Fibroblast of lung (primary cell): ENCODE measurements around the gene PSRC1. TPM values are rescaled to one million over a fixed set of nuclear protein-coding genes. Genes with fewer than 3 reads are reported as not detected.

Source experiments
- DNase-seq, 2 donors: peaks; one replicate each; pipeline versions ENCODE4 v3.0.0 to v3.0.0-alpha.2; 2010; ENCODE audit warnings: low read depth in 2 of 2
- H2AFZ ChIP-seq: 2 replicates; pipeline ENCODE4 v1.5.1; 2012; ENCODE audit warnings: low read length, control low read depth, inconsistent platforms
- H3K27ac ChIP-seq: 2 replicates; pipeline ENCODE4 v1.5.1; 2011; ENCODE audit warnings: low read length, control low read depth; ENCODE audit not compliant: insufficient read depth
- H3K27me3 ChIP-seq: 2 replicates; pipeline ENCODE4 v1.5.1; 2011; ENCODE audit warnings: mild to moderate bottlenecking, low read length; ENCODE audit not compliant: control insufficient read depth, insufficient read depth
- H3K36me3 ChIP-seq: 2 replicates; pipeline ENCODE4 v1.5.1; 2011; ENCODE audit warnings: low read length; ENCODE audit not compliant: control insufficient read depth, insufficient read depth
- H3K4me1 ChIP-seq: 2 replicates; pipeline ENCODE4 v1.5.1; 2011; ENCODE audit warnings: low read length; ENCODE audit not compliant: control insufficient read depth, insufficient read depth; ENCODE audit errors: extremely low read depth
- H3K4me2 ChIP-seq: 2 replicates; pipeline ENCODE4 v1.5.1; 2011; ENCODE audit warnings: low read length, control low read depth; ENCODE audit not compliant: insufficient read depth; ENCODE audit errors: extremely low read depth
- H3K4me3 ChIP-seq, 4 experiments: fragments of 200-600 bp in 1 of 4; sonication (generic) in 1 of 4; replicated peaks in 1 of 4; 2 replicates each; pipeline ENCODE4 v1.5.1; 2011 to 2016; ENCODE audit warnings: low read length in 4 of 4, low read depth in 3 of 4, mild to moderate bottlenecking in 3 of 4, control low read depth in 2 of 4, inconsistent platforms in 1 of 4, mixed read lengths in 1 of 4; ENCODE audit not compliant: insufficient read depth in 1 of 4; ENCODE audit errors: control extremely low read depth in 1 of 4
- H3K79me2 ChIP-seq: 2 replicates; pipeline ENCODE4 v1.5.1; 2012; ENCODE audit warnings: mild to moderate bottlenecking, low read length, inconsistent platforms; ENCODE audit not compliant: control insufficient read depth, insufficient read depth
- H3K9ac ChIP-seq: 2 replicates; pipeline ENCODE4 v1.5.1; 2011; ENCODE audit warnings: mild to moderate bottlenecking, low read length, control low read depth; ENCODE audit not compliant: insufficient read depth
- H3K9me3 ChIP-seq: 2 replicates; pipeline ENCODE4 v1.5.1; 2012; ENCODE audit warnings: low read depth, low read length; ENCODE audit not compliant: control insufficient read depth, insufficient read depth
- H4K20me1 ChIP-seq: 2 replicates; pipeline ENCODE4 v1.5.1; 2011; ENCODE audit warnings: low read length; ENCODE audit not compliant: control insufficient read depth, insufficient read depth; ENCODE audit errors: extremely low read depth
- EZH2 ChIP-seq: IDR thresholded peaks from 2 replicates; pipeline ENCODE4 v1.5.1; 2012; ENCODE audit warnings: low read length, control low read depth, mild to moderate bottlenecking; ENCODE audit errors: missing control alignments
- polyA plus RNA-seq, 2 donors: library from polyadenylated mRNA; depleted of rRNA in 1 of 2; stranded (reverse) in 1 of 2; unstranded in 1 of 2; fragments of >200 nt; gene quantifications; 2 replicates each; pipeline ENCODE4 v1.2.1, GENCODE V29; 2011 to 2012; ENCODE audit warnings: missing spikeins in 1 of 2
- total RNA-seq: library from RNA; depleted of rRNA; stranded (reverse); fragments of >200 nt; gene quantifications from 2 replicates; pipeline ENCODE4 v1.2.1, GENCODE V29; 2014
- TF ChIP-seq, protein P1 (sequence below), 2 donors: IDR thresholded peaks in 1 of 2; conservative IDR thresholded peaks in 1 of 2; 1 replicate in 1 of 2; 2 replicates in 1 of 2; pipeline ENCODE4 v1.5.1; 2011 to 2012; ENCODE audit warnings: low read length in 2 of 2, control low read depth in 1 of 2, inconsistent platforms in 1 of 2, low read depth in 1 of 2, mild to moderate bottlenecking in 1 of 2

The PSRC1 gene
- total and polyA plus RNA-seq, 2 donors (not counting 1 experiment from before 2014, with no cell fraction given), result 8.3 to 9.9 TPM

DNA sequence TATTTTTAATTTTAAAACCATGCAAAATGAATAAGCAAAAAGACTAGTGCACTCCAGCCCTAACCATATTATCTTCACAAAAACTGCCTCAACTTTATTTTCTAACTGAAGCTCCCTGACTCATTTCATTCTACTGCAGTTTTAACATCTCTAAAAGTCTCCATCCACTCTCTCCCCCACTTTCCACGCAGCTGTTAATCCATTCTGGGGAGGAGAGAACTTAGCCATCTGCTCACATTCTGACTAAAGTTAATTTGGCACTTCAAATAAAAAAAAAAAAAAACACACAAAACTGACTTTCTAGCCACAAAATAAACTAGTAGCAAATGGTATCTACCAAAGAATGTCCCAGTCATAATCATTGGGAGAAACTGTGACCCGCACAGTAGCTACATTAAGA is 29.3 kb upstream of the PSRC1 start:
- Histone ChIP-seq H4K20me1 (no peaks in the 10 kb centered on the region), H3K27ac (no peak overlapping the region), H3K9ac (no peak overlapping the region), H3K27me3 (no peaks in the 10 kb centered on the region), H2AFZ (no peak overlapping the region), H3K9me3 (no peaks in the 10 kb centered on the region), H3K36me3 (no peaks in the 10 kb centered on the region), H3K4me1 (peaks cover 3% of the 10 kb centered on the region), H3K4me2 (no peak overlapping the region), H3K79me2 (no peaks in the 10 kb centered on the region), H3K4me3 (no peak overlapping the region)
- TF ChIP-seq, protein P1, sequence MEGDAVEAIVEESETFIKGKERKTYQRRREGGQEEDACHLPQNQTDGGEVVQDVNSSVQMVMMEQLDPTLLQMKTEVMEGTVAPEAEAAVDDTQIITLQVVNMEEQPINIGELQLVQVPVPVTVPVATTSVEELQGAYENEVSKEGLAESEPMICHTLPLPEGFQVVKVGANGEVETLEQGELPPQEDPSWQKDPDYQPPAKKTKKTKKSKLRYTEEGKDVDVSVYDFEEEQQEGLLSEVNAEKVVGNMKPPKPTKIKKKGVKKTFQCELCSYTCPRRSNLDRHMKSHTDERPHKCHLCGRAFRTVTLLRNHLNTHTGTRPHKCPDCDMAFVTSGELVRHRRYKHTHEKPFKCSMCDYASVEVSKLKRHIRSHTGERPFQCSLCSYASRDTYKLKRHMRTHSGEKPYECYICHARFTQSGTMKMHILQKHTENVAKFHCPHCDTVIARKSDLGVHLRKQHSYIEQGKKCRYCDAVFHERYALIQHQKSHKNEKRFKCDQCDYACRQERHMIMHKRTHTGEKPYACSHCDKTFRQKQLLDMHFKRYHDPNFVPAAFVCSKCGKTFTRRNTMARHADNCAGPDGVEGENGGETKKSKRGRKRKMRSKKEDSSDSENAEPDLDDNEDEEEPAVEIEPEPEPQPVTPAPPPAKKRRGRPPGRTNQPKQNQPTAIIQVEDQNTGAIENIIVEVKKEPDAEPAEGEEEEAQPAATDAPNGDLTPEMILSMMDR (conservative IDR thresholded peaks at IDR 0.05 in 1 of 2, IDR thresholded peaks at IDR 0.05 in 1 of 2; ENCODE audit: low read depth in 1 of 2, low read length in 2 of 2), result no peak
- TF ChIP-seq EZH2, result no peak
- no peak for DNase-seq

DNA sequence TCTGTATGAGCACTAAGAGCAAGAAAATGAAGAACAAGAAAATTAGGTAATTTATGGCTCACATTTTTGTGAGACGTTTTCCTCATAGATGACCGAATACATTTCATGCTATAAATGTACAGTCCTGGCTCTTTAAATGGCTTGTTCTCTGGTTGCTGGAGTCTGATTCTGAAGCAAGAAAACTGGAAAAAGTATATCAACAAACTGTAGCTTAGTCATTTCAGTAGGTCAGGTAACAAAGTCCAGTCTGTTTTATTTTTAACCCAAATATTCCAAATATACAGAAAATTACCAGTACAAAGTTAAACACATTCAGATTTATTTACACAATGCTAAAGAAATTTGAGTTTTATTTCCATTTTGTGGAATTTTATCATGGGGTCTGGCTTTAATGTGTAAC is 26.4 kb upstream of the PSRC1 start:
- Histone ChIP-seq H3K27ac (no peak overlapping the region), H3K27me3 (no peaks in the 10 kb centered on the region)
- no peak for DNase-seq

DNA sequence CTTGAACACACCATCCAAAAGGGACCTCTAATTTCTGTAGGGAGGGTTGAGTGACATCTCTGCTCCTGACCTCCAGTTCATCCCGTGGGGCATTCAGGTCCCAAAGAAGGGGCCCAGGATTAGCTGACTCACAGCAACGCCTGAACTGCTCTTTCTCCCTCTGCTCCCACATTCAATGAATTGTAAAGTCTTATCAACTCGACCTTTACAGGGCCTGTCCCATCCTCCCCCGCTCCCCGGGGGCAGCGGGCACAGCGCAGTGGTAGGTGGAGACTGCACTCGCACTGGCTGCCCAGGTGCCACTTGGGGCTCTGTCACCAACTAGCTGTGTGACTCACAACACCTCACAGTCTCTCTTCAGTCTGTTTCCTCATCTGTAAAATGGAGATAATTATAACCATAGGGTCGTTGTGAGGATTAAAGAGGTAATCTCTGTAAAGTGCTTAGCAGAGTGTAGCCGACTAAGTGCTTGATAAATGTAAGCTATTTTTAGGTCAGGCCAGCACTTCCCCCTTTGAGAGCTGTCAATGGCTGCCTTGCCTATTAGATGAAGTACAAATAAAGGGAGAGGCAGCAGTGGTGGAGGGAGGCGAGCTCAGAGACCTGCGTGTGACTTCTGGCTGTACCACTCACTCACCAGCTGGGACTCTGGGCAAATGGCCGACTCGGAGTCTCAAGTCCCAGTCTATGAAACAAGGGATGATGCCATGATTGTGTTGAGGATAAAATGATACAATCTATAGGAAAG is 24.5 kb upstream of the PSRC1 start:
- H3K36me3 ChIP-seq, result no peaks in the 10 kb centered on the region
- no peak overlapping the region for H3K4me3 ChIP-seq
- no peak for TF ChIP-seq EZH2
- TF ChIP-seq, protein P1 (conservative IDR thresholded peaks at IDR 0.05 in 1 of 2, IDR thresholded peaks at IDR 0.05 in 1 of 2; ENCODE audit: low read depth in 1 of 2, low read length in 2 of 2), result no peak
- peak in 1 of 2 donors; percentile 18 for DNase-seq
- H3K9ac ChIP-seq, result no peak overlapping the region
- no peaks in the 10 kb centered on the region for H3K9me3 ChIP-seq
- no peak overlapping the region for H3K27ac ChIP-seq
- no peak overlapping the region for H2AFZ ChIP-seq
- H3K27me3 ChIP-seq, result no peaks in the 10 kb centered on the region
- H3K4me2 ChIP-seq, result no peak overlapping the region
- no peaks in the 10 kb centered on the region for H3K79me2 ChIP-seq
- H3K4me1 ChIP-seq, result peaks cover 3% of the 10 kb centered on the region
- no peaks in the 10 kb centered on the region for H4K20me1 ChIP-seq

More for the DNA sequence above, 26.4 kb upstream of the PSRC1 start:
- no peaks in the 10 kb centered on the region for H3K36me3 ChIP-seq
- no peak overlapping the region for H3K9ac ChIP-seq
- no peak overlapping the region for H2AFZ ChIP-seq
- H3K9me3 ChIP-seq, result no peaks in the 10 kb centered on the region
- H3K4me3 ChIP-seq, result no peak overlapping the region
- H3K79me2 ChIP-seq, result no peaks in the 10 kb centered on the region
- H3K4me2 ChIP-seq, result no peak overlapping the region
- no peak for TF ChIP-seq EZH2
- TF ChIP-seq, protein P1 (conservative IDR thresholded peaks at IDR 0.05 in 1 of 2, IDR thresholded peaks at IDR 0.05 in 1 of 2; ENCODE audit: low read depth in 1 of 2, low read length in 2 of 2), result no peak
- no peaks in the 10 kb centered on the region for H4K20me1 ChIP-seq
- peaks cover 3% of the 10 kb centered on the region for H3K4me1 ChIP-seq
